ENCODE results near the gene DCST1. TPM values are rescaled to one million over a fixed set of nuclear protein-coding genes. Genes with fewer than 3 reads are reported as not detected.

The DCST1 gene
- total and polyA plus RNA-seq, 2 of the 13 experiments (the other 11 are each of a cell fraction or from before 2014, with no cell fraction given): 0.04 TPM; not detected in 1

GRCh38 chr1:155000726-155001424, 32.7 kb upstream of the DCST1 start (continued):
- TF ChIP-seq SNAPC4 (CRISPR knock-in tag; IDR thresholded peaks at IDR 0.05) (0 out of 2 replicates have a peak, but pooled peaks have one; percentile 53), ZNF292 (CRISPR knock-in tag; IDR thresholded peaks at IDR 0.05; ENCODE audit: borderline replicate concordance, low read depth) (no peak), HNRNPLL (IDR thresholded peaks at IDR 0.05; ENCODE audit: low read depth, low read length, poor library complexity, severe bottlenecking) (peak; percentile 72), ZNF652 (CRISPR knock-in tag; IDR thresholded peaks at IDR 0.05; ENCODE audit: borderline replicate concordance, low read depth) (peak; percentile 10; the same call in 1 of the 2 replicates), HOMEZ (CRISPR knock-in tag; IDR thresholded peaks at IDR 0.05; ENCODE audit: low read depth) (0 out of 2 replicates have a peak, but pooled peaks have one; percentile 34), POLR2G (IDR thresholded peaks at IDR 0.05; ENCODE audit: low read depth, low read length) (peak; percentile 81), ZBTB3 (CRISPR knock-in tag; IDR thresholded peaks at IDR 0.05; ENCODE audit: borderline replicate concordance, low read depth) (no peak), BCL3 (CRISPR knock-in tag; IDR thresholded peaks at IDR 0.05) (peak; percentile 65; the same call in 1 of the 2 replicates), ZBTB20 (CRISPR knock-in tag; IDR thresholded peaks at IDR 0.05; ENCODE audit: borderline replicate concordance, low read depth) (no peak), ZNF329 (CRISPR knock-in tag; IDR thresholded peaks at IDR 0.05; ENCODE audit: low read depth) (no peak), ZXDC (CRISPR knock-in tag; IDR thresholded peaks at IDR 0.05) (0 out of 2 replicates have a peak, but pooled peaks have one; percentile 19), ZBTB39 (CRISPR knock-in tag; IDR thresholded peaks at IDR 0.05) (no peak), IRX3 (CRISPR knock-in tag; IDR thresholded peaks at IDR 0.05; ENCODE audit: borderline replicate concordance, low read depth) (no peak), DNMT3B (CRISPR knock-in tag; conservative IDR thresholded peaks at IDR 0.05) (peak; percentile 22; the same call in 1 of the 2 replicates)
